RWPE2 (cell line): ENCODE measurements around the gene MST1.

Experiments
- ATAC-seq: fragments of 200-7000 bp; cut with Tn5 transposase; 3 replicates; pipeline ENCODE4 v1.9.1; 2021; ENCODE audit warnings: low read depth
- DNase-seq: peaks from one replicate; pipeline ENCODE4 v3.0.0-alpha.2; 2020; ENCODE audit warnings: low spot score
- H3K27ac ChIP-seq: fragments of 450-650 bp; 2 replicates; pipeline ENCODE4 v1.5.1; 2017; ENCODE audit warnings: mild to moderate bottlenecking; ENCODE audit not compliant: poor library complexity, severe bottlenecking
- H3K27me3 ChIP-seq: fragments of 250-450 bp; sonication (Bioruptor Pico); 2 replicates; pipeline ENCODE4 v1.5.1; 2021; ENCODE audit warnings: mild to moderate bottlenecking, moderate library complexity; ENCODE audit not compliant: insufficient read depth, poor library complexity, severe bottlenecking
- H3K36me3 ChIP-seq: fragments of 250-450 bp; sonication (Bioruptor Pico); 2 replicates; pipeline ENCODE4 v1.5.1; 2020; ENCODE audit warnings: low read depth, mild to moderate bottlenecking, moderate library complexity
- H3K4me1 ChIP-seq: fragments of 250-450 bp; sonication (Bioruptor Pico); 2 replicates; pipeline ENCODE4 v1.5.1; 2021; ENCODE audit warnings: mild to moderate bottlenecking, moderate library complexity; ENCODE audit not compliant: insufficient read depth, poor library complexity, severe bottlenecking
- H3K4me3 ChIP-seq: fragments of 250-450 bp; sonication (Bioruptor Pico); 2 replicates; pipeline ENCODE4 v1.5.1; 2021; ENCODE audit warnings: mild to moderate bottlenecking, moderate library complexity; ENCODE audit not compliant: severe bottlenecking
- H3K9me3 ChIP-seq: fragments of 250-450 bp; sonication (Bioruptor Pico); 2 replicates; pipeline ENCODE4 v1.5.1; 2021; ENCODE audit warnings: mild to moderate bottlenecking, moderate library complexity; ENCODE audit not compliant: severe bottlenecking
- CTCF ChIP-seq: fragments of 450-650 bp; IDR thresholded peaks from one replicate; pipeline ENCODE4 v1.5.1; 2017; ENCODE audit warnings: mild to moderate bottlenecking, moderate library complexity; ENCODE audit not compliant: poor library complexity, severe bottlenecking

MST1 gene

GRCh38 chr3:49719214-49719884, 30.1 kb upstream of the MST1 start, which contains the start of gene AMIGO3:
Gene AMIGO3, minus strand, starts transcription at chr3:49719684. Its CDS starts 219 bp downstream, at chr3:49719465.
- DNase-seq (peak; percentile 97), ATAC-seq (peak; percentile 68)
- no peaks in the 10 kb centered on the region for H3K9me3 ChIP-seq
- peaks cover 24% of the 10 kb centered on the region for H3K36me3 ChIP-seq
- H3K27me3 ChIP-seq, result no peaks in the 10 kb centered on the region
- TF ChIP-seq CTCF, result peak; percentile 27
- peak within 1 kb of the TSS; percentile 28 for H3K4me3 ChIP-seq
- no peak within 1 kb of the TSS for H3K27ac ChIP-seq
- H3K4me1 ChIP-seq, result no peaks in the 10 kb centered on the region

- Histone ChIP-seq H3K36me3 (peaks cover 24% of the 10 kb centered on the region), H3K9me3 (no peaks in the 10 kb centered on the region), H3K4me3 (peak overlapping the region; percentile 28), H3K4me1 (no peaks in the 10 kb centered on the region), H3K27me3 (no peaks in the 10 kb centered on the region), H3K27ac (no peak overlapping the region)
- DNase-seq (no peak), ATAC-seq (peak; percentile 0)
- no peak for TF ChIP-seq CTCF
These were observed 29.6 kb upstream of the MST1 start for GRCh38 chr3:49718858-49719213.

- Histone ChIP-seq H3K36me3 (peaks cover 24% of the 10 kb centered on the region), H3K4me1 (no peaks in the 10 kb centered on the region), H3K27ac (no peak overlapping the region), H3K4me3 (no peak overlapping the region), H3K9me3 (no peaks in the 10 kb centered on the region), H3K27me3 (no peaks in the 10 kb centered on the region)
- ATAC-seq (no peak), DNase-seq (peak; percentile 63)
- no peak for TF ChIP-seq CTCF
These were observed 28.9 kb upstream of the MST1 start for GRCh38 chr3:49717959-49718857.

- Histone ChIP-seq H3K36me3 (peaks cover 20% of the 10 kb centered on the region), H3K4me1 (no peaks in the 10 kb centered on the region), H3K4me3 (no peak overlapping the region), H3K9me3 (no peaks in the 10 kb centered on the region), H3K27ac (no peak overlapping the region), H3K27me3 (no peaks in the 10 kb centered on the region)
- DNase-seq (peak; percentile 45), ATAC-seq (no peak)
- TF ChIP-seq CTCF, result no peak
These were observed 28.1 kb upstream of the MST1 start for GRCh38 chr3:49717211-49717958.
